A204.1 (cell line): Measurements from ENCODE around the gene ARL4D.
"Not testable (repeated sequence)": the region's sequence is repeated elsewhere in the genome, so short reads cannot be mapped to it uniquely, and the experiment has no call there.

ENCODE experiments used
- FAIRE-seq: peaks from 2 replicates; lab custom pipeline; 2012; peaks lifted over from hg19 to GRCh38; lab: Jason Lieb, UNC

The ARL4D gene

GRCh38 chr17:43369986-43370385 lies 28.8 kb upstream of the ARL4D start:
- FAIRE-seq: no peak

- no peak for FAIRE-seq
These were observed 27.5 kb upstream of the ARL4D start for GRCh38 chr17:43371227-43371821.

GRCh38 chr17:43372273-43372911 lies 26.4 kb upstream of the ARL4D start:
- no peak for FAIRE-seq

- FAIRE-seq: no peak
These were observed 25.4 kb upstream of the ARL4D start for GRCh38 chr17:43373356-43373755.

- FAIRE-seq: not testable (repeated sequence)
These were observed 22.9 kb upstream of the ARL4D start for GRCh38 chr17:43375915-43376314.

- FAIRE-seq: no peak
These were observed 21.6 kb upstream of the ARL4D start for GRCh38 chr17:43377056-43377810.

GRCh38 chr17:43378766-43379165 lies 20.0 kb upstream of the ARL4D start:
- FAIRE-seq: no peak

- no peak for FAIRE-seq
These were observed 18.5 kb upstream of the ARL4D start for GRCh38 chr17:43380307-43380706.

- no peak for FAIRE-seq
These were observed 17.6 kb upstream of the ARL4D start for GRCh38 chr17:43381204-43381603.

GRCh38 chr17:43381621-43382020 lies 17.2 kb upstream of the ARL4D start:
- no peak for FAIRE-seq

- no peak for FAIRE-seq
These were observed 16.0 kb upstream of the ARL4D start for GRCh38 chr17:43382776-43383175.

- FAIRE-seq: no peak
These were observed 15.4 kb upstream of the ARL4D start for GRCh38 chr17:43383372-43383771.

- FAIRE-seq: no peak
These were observed 14.8 kb upstream of the ARL4D start for GRCh38 chr17:43383826-43384475.

- no peak for FAIRE-seq
These were observed 14.3 kb upstream of the ARL4D start for GRCh38 chr17:43384476-43384862.

- no peak for FAIRE-seq
These were observed 13.6 kb upstream of the ARL4D start for GRCh38 chr17:43385046-43385831.

- FAIRE-seq: no peak
These were observed 10.3 kb upstream of the ARL4D start for GRCh38 chr17:43388359-43389045.

- FAIRE-seq: no peak
These were observed 9.5 kb upstream of the ARL4D start for GRCh38 chr17:43389046-43389947.

- no peak for FAIRE-seq
These were observed 6.4 kb upstream of the ARL4D start for GRCh38 chr17:43392397-43392796.

GRCh38 chr17:43393944-43394482 lies 4.8 kb upstream of the ARL4D start:
- peak; percentile 76 for FAIRE-seq

- not testable (repeated sequence) for FAIRE-seq
These were observed 4.1 kb upstream of the ARL4D start for GRCh38 chr17:43394696-43395095.
